GM15510 (cell line): ENCODE data around the gene SLC9A9.

ENCODE experiments used
- POLR2A ChIP-seq: IDR thresholded peaks from 3 replicates; pipeline ENCODE4 v1.6.1; 2011; ENCODE audit warnings: borderline replicate concordance; ENCODE audit not compliant: insufficient read length; ENCODE audit errors: extremely low read depth

The SLC9A9 gene

DNA sequence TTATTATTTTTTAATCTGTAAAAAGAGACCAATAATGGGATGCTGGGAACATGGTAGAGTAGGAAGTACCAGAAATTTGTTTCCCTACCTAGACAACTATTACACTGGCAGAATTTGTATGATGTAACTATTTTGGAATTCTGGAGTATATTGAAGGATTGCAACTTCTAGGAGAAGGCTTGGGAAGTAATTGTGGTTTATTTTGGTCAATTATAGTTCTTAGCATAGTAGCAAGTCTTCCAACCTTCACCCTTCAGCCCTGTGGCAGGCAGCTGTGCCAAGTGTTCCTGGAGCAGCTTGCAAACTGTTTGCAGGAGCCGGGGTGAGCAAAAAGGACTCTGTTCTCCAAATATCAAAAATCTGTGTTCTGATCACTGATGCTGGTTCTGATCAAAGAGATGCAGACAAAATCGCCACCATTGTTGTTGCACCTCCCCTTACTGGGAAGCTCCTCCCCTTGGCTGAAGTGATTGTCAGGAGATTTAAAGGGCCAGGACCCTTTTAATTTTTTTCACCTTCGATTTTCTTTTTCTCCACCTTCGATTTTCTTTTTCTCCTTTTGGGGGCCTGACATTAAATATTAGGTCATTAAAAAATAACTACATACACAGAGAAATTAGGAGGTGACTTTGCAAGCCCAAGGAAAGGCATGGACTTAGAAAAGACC lies 363.3 kb downstream of the SLC9A9 start:
- no peak for TF ChIP-seq POLR2A

DNA sequence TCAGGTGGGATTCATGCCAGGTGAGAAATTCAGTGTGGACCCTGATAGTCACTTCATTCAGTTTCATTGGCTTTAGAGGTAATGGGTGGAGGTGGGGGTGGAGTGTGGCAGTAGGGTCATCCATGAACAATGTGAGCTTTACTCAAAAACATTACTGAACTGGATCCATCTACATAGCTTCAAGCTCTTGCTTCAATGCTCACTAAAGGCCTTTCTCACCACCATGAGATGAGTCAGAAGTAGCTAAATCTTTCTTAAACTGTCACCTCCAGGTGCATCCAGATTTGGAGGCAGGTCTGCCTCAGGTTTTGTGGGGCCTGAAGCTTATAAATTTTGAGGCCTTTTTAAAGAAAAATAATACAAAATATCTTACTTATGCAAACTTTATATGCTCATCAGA lies 365.1 kb downstream of the SLC9A9 start:
- no peak for TF ChIP-seq POLR2A

GRCh38 chr3:143482106-143483088 lies 365.9 kb downstream of the SLC9A9 start:
- TF ChIP-seq POLR2A, result no peak

DNA sequence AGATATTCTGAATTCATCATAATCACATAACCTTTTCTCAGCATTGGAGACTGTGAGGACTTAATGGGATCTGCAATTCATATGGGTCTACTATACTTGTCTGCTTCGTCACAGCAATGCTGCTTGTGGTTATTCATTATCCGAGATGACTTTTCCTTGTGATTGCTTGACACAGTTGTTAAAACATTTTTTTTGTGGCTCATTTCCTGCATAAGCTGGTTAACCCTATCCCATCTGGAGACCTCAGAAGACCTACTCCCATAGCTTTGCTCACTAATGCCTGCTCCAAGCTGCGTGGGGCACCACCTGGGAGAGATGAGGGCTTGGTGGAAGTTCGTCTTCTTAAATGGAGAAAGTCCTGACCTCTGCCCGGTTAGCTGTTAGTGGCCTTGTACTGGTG lies 367.9 kb downstream of the SLC9A9 start:
- no peak for TF ChIP-seq POLR2A

DNA sequence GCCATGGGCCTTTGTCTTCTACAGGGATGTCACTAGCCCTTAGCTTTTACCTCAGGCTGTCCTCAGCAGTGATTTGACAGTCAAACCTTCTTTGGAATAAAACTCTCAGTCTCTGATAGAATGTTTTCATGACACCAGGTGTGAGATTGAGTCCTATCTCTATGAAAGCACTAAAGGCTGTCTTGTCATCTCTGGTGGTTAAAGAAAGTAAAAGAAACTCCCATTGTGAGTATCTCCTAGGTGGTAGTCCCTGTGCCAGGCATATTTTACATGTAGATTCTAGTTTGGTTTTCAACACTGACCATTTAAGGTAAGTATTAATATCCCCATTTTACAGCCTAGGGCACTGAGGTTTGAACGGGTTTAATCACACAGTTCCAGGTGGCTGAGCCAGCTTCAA lies 368.5 kb downstream of the SLC9A9 start:
- no peak for TF ChIP-seq POLR2A

- TF ChIP-seq POLR2A, result no peak
Observed at GRCh38 chr3:143478115-143478693, 370.1 kb downstream of the SLC9A9 start.

DNA sequence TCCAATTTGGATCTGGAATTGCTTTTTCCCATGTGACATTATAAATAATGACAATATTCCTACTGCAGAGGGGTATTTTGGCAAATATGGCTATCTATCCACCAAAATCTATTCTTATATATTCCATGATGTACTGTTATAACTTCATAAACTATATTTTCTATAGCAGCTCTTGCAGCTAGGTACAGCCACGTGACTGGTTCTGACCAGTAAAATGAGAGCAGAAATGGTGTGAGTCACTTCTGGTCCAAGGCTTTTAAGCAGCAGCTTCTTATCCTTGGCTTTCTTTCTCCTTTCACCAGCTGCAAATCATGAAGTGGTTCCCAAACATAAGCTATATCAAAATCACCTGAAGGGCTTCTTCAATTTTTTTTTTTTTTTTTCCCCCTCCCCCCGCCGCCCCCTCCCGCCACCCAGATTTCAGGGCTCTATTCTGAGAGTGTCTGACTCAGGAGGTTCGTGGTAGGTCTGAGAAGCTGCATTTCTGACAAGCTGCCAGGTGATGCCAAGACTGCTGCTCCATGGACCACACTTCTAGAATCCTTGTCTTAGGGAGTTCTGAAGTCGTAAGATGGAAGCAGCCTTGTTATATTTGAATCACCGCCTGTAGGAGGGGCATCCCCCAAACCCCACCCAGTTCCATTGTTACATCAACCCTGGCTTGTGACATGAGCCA lies 371.2 kb downstream of the SLC9A9 start:
- TF ChIP-seq POLR2A, result no peak

DNA sequence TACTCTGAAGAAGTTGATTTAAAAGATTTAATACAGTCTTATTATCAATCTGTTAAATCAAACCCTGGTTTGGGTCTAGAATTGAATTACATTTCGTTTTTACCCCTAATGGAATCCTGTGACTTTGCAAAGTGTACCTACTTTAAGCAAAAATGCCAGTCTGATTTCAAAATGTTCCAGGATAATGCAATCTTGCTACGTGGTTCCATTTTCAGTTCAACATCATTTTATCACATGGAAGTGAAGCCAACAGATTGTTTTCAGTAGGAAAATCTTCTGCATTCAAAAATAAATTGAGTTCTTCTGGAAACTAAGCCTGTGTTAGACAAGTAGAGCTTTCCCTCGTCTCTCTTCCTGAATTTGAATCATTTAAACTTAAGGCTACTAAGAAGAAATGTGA lies 372.3 kb downstream of the SLC9A9 start:
- no peak for TF ChIP-seq POLR2A

- no peak for TF ChIP-seq POLR2A
Observed at GRCh38 chr3:143472731-143473523, 375.3 kb downstream of the SLC9A9 start.

GRCh38 chr3:143471705-143472104 lies 376.6 kb downstream of the SLC9A9 start:
- no peak for TF ChIP-seq POLR2A

DNA sequence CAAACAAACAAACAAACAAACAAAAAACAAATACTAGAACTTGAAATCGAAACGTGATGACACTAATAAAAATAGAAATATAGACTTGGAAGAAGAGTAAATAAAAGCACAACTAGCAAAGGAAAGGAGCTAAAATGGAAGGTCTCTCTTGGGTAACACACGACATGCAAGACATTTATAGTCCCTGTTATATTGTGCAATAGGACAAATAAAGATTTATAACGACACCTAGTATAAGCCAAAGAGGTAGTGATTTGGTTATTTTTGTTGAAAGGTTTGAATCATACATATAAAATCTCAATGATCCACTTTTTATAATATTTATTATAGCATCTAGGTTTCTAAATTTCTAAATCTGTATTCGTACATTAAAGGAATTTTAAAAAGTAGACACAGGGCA lies 379.1 kb downstream of the SLC9A9 start:
- no peak for TF ChIP-seq POLR2A

- no peak for TF ChIP-seq POLR2A
Observed at GRCh38 chr3:143465666-143466065, 382.6 kb downstream of the SLC9A9 start.

- no peak for TF ChIP-seq POLR2A
Observed at GRCh38 chr3:143464850-143465249, 383.4 kb downstream of the SLC9A9 start.

DNA sequence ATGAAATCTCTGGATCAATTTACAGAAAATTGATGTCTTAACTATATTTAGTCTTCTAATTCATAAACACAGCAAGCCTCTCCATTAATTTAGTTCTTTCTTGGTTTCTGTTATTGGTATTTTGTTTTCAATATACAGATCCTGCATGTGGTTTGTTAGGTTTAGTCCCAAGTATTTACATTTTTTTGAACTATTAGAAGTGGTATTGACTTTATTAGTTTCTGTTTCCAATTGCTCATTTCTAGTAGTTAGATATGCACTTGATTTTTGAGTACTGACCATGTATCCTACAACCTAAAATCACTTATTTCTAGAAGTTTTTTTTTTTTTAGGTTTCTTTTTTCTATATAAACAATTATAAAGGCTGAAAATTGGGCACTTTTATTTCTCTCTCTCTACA lies 392.8 kb downstream of the SLC9A9 start:
- TF ChIP-seq POLR2A, result no peak
